ENCODE data around the gene NCK2. TPM values are rescaled to one million over a fixed set of nuclear protein-coding genes. Genes with fewer than 3 reads are reported as not detected.

NCK2 gene
- total RNA-seq, 1 experiment from 2014 or later: 75.4 TPM

- ChIA-PET POLR2A (no interaction called here), CTCF (no interaction called here)
- Mint-ChIP-seq H3K4me3 (no peak overlapping the region), H3K36me3 (no peaks in the 10 kb centered on the region), H3K27me3 (ENCODE audit: low read depth) (peaks cover 8% of the 10 kb centered on the region; the same call in 1 of the 2 replicates), H3K27ac (no peak overlapping the region), H3K4me1 (peaks cover 14% of the 10 kb centered on the region), H3K9me3 (no peaks in the 10 kb centered on the region)
- ATAC-seq (no peak), DNase-seq (ENCODE audit: low spot score) (no peak)
- TF ChIP-seq IRF1 (CRISPR knock-in tag; IDR thresholded peaks at IDR 0.05) (no peak), ZBTB21 (CRISPR knock-in tag; IDR thresholded peaks at IDR 0.05; ENCODE audit: borderline replicate concordance) (no peak), HMGA2 (CRISPR knock-in tag; IDR thresholded peaks at IDR 0.05) (no peak), MYBL2 (CRISPR knock-in tag; IDR thresholded peaks at IDR 0.05) (no peak), RELA (CRISPR knock-in tag; IDR thresholded peaks at IDR 0.05; ENCODE audit: borderline replicate concordance) (no peak), FOXP1 (CRISPR knock-in tag; IDR thresholded peaks at IDR 0.05; ENCODE audit: borderline replicate concordance) (no peak), ZNF317 (CRISPR knock-in tag; IDR thresholded peaks at IDR 0.05; ENCODE audit: borderline replicate concordance, low read depth) (no peak), ATF3 (CRISPR knock-in tag; conservative IDR thresholded peaks at IDR 0.05) (no peak), ZSCAN18 (CRISPR knock-in tag; IDR thresholded peaks at IDR 0.05) (no peak), NR2C2 (CRISPR knock-in tag; IDR thresholded peaks at IDR 0.05) (no peak), FOXP4 (CRISPR knock-in tag; IDR thresholded peaks at IDR 0.05) (no peak), ZNF512 (CRISPR knock-in tag; IDR thresholded peaks at IDR 0.05; ENCODE audit: borderline replicate concordance) (no peak), ZNF396 (CRISPR knock-in tag; IDR thresholded peaks at IDR 0.05; ENCODE audit: borderline replicate concordance) (no peak), MLX (CRISPR knock-in tag; IDR thresholded peaks at IDR 0.05) (no peak), ZNF425 (CRISPR knock-in tag; conservative IDR thresholded peaks at IDR 0.05) (no peak), SMAD4 (CRISPR knock-in tag; IDR thresholded peaks at IDR 0.05) (no peak), PRDM15 (CRISPR knock-in tag; IDR thresholded peaks at IDR 0.05) (no peak), TEAD4 (CRISPR knock-in tag; IDR thresholded peaks at IDR 0.05) (no peak)
These were observed 6.6 kb upstream of the NCK2 start for GRCh38 chr2:105737980-105738657.

Measured in WTC11 (cell line).